Left colon (tissue), 2 donors: ENCODE data around the gene LRBA. TPM values are rescaled to one million over a fixed set of nuclear protein-coding genes. Genes with fewer than 3 reads are reported as not detected.

Source experiments
- ATAC-seq: fragments of 200-7000 bp; cut with Tn5 transposase; one replicate; pipeline ENCODE4 v1.9.1; 2020; ENCODE audit warnings: mild to moderate bottlenecking, moderate library complexity
- DNase-seq, 2 donors: peaks; one replicate each; pipeline ENCODE4 v3.0.0-alpha.2; 2020
- intact Hi-C, 2 donors: fragments of 100-400 bp; cut with DNase I in 1 of 2; cut with micrococcal nuclease in 1 of 2; formaldehyde crosslinking; loops; one replicate each; pipeline versions ENCODE4 v1.11.2 to v1.14.0; 2022; cut with DNase I, micrococcal nuclease
- total RNA-seq, 2 donors: library from RNA; stranded (reverse); fragmentation: NEBNext Ultra II Directional; extraction: Animal tissue kit (Norgen Biotek cat#: 25700); gene quantifications; one replicate each; pipeline ENCODE4 v1.2.1, GENCODE V29; 2021
- donor health status: DM: no; HTN: no; CAD: no.
- donor health status: DM: yes; HTN: yes; CAD: no.

LRBA gene
- total RNA-seq, 2 donors from 2014 or later, result 65.7 to 80.0 TPM

- DNase-seq, result no peak
- ATAC-seq, result no peak
- intact Hi-C loops, result no loop called here
Measured at GRCh38 chr4:150911326-150911725, 103.8 kb downstream of the LRBA start.

DNA sequence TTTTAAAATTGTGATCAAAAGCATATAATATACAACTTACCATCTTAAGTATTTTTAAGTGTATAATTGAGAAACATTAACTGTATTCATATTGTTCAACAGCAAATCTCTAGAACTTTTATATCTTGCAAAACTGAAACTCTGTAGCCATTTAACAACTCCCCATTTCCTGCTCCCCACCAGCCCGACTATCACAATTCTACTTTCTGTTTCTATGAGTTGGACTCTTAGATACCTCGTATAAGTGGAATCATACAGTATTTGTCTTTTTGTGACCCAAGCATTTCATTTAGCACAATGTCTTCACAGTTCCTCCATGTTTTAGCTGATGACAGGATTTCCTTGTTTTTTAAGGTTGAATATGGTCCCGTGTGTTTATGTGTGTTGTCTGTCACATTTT is 106.0 kb downstream of the LRBA start:
- ATAC-seq, result no peak
- no peak for DNase-seq
- intact Hi-C loops, result no loop called here

DNA sequence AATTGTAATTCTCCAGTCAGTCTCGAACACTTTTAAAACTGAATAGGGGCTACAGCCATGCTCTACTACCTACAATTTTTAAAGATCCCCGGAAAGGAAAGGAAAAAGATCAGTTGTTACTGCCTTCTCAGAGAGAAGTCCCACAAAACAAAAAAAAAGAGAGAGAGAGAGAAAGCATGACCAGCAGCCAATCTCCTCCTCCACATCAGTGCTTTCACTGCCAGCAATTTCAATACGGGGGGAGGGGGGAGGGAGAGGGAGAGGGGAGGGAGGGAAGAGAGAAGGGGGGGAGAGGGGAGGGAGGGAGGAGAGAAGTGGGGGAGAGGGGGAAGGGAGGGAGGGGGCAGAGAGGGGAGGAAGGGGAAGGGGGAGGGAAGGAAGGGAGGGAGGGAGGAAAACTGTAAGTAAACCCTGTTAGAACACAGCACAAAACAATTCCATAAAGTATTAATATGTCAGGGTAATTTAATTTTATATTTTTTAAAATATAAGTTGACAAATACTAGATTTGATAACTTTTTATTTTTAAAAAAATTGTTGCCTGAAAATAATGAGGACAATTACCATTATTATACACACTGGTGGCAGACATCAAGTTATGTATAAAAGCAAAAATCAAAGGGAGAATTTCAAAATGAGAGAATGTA is 108.0 kb downstream of the LRBA start:
- ATAC-seq, result no peak
- intact Hi-C loops, result no loop called here
- DNase-seq, result no peak

DNA sequence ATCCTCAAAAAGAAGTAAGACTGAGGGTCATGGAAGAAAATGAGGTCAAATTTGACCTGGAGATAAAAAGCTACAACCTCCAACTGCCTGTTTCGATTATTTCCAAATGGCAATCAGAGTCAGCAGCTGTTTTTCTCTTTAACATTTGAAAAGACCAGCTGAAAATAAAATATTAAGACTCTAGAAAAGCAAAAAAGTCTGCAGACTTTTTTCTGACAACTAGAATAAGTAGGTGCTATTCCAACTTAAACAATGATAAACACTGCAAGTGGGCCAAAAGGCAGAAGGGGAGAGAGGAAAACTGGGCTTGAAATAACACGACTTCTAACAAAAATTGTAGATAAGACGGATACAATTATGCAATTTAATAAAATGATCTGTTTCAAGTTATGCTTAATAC is 110.4 kb downstream of the LRBA start:
- DNase-seq (no peak), ATAC-seq (no peak)
- intact Hi-C loops, result no loop called here

- ATAC-seq, result no peak
- intact Hi-C loops, result no loop called here
- no peak for DNase-seq
Measured at GRCh38 chr4:150903603-150904002, 111.5 kb downstream of the LRBA start.

DNA sequence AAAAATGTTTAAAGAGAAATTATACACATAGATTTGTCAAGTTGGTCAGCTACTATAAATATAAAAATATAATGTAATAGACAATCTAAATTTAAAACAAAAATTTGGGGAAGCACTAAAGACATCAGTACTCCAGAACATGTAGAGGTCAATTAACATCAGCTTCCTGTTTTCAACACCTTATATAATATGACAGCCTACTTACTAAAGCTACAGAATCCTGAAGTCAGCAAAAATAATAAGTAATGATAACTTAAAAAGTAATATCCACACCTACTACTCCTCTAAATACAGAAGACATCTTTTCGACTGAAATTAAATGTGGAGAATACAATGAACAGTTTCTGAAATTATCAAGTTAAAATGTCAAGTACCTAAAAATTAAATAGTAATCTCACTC is 118.6 kb downstream of the LRBA start:
- no peak for DNase-seq
- no peak for ATAC-seq
- intact Hi-C loops, result no loop called here

GRCh38 chr4:150890246-150890645 is 124.8 kb downstream of the LRBA start:
- ATAC-seq (peak; percentile 45), DNase-seq (no peak)
- intact Hi-C loops, result no loop called here

DNA sequence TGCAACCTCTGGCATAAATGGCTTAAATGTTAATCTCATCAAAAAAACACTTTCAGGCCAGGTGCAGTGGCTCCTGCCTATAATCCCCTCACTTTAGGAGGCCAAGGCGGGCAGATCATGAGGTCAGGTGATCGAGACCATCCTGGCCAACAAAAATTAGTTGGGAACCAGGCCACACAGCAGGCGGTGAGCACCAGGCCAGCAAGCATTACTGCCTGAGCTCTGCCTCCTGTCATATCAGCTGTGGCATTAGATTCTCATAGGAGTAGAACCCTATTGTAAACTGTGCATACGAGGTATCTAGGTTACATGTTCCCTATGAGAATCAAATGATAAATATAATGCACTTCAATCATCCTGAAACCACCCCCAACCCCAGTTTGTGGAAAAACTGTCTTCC is 125.8 kb downstream of the LRBA start:
- no peak for DNase-seq
- intact Hi-C loops, result no loop called here
- ATAC-seq, result no peak

- DNase-seq (no peak), ATAC-seq (no peak)
- intact Hi-C loops, result no loop called here
Measured at GRCh38 chr4:150888625-150889024, 126.5 kb downstream of the LRBA start.

DNA sequence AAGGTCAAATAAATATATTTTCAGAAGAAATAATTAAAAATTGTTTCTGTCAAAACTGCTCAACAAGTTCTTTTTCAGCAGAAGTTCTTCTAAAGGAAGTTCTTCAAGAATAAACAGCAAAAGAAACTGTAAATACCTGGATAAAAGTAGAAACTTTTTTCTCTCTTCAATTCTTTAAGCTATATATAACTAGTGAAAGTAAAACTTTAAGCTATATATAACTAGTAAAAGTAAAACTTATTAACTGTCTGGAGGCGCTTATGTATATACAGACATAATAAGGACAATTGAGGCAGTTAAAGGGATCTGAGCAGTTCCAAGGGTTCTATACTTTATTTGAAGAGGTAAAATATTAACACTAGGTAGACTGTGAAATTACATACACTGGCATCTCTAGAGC is 126.9 kb downstream of the LRBA start:
- intact Hi-C loops, result no loop called here
- no peak for DNase-seq

GRCh38 chr4:150886597-150886996 is 128.5 kb downstream of the LRBA start:
- intact Hi-C loops, result no loop called here
- ATAC-seq (no peak), DNase-seq (no peak)

More for the DNA sequence above, 126.9 kb downstream of the LRBA start:
- ATAC-seq, result peak; percentile 15

- ATAC-seq (no peak), DNase-seq (no peak)
- intact Hi-C loops, result no loop called here
Measured at GRCh38 chr4:150884625-150885024, 130.5 kb downstream of the LRBA start.

DNA sequence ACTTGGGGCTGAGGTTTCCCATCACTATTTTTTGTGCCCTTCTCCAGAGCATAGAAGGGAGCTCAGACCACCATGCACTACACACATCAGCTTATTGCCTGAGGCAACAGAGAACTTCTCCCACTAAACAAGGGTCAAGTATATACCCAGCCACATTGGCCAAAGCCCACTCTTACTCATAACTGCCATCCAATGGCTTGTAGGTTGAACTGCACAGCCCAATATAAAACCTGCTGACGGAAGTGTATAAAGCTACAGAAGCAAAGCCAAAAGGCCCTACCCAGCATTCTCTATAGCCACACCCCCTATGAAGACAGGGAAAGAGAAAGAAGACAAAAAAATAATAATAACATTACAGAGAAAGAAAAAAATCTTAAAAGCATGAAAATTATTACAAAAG is 139.7 kb downstream of the LRBA start:
- intact Hi-C loops, result loop anchor here in 1 of 2 donors (10.0 kb wide), 1 partner anchor 151 kb away; no protein-coding TSS in a partner anchor
- DNase-seq, result no peak

GRCh38 chr4:150874338-150875226 is 140.5 kb downstream of the LRBA start:
- intact Hi-C loops, result loop anchor here in 1 of 2 donors (10.0 kb wide), 1 partner anchor 150 kb away; no protein-coding TSS in a partner anchor
- no peak for ATAC-seq
- no peak for DNase-seq

More for the DNA sequence above, 139.7 kb downstream of the LRBA start:
- no peak for ATAC-seq

DNA sequence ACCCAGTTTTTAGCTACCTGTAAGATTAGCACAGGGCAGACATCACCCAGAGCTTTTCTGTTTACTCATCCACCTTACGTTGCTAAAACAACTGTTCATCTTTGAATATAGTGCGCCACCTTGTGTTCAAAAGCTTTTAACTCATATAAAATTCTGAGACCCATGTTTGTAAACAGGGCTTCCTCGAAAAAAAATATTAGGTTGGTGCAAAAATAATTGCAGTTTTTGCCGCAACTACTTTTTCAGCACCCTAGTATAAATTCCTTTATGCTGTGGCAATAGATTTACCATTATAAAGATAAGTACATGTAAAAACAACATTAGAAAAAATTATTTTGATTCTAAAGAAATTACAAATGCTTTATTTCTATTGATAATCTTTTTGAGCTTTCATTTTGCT is 147.9 kb downstream of the LRBA start:
- DNase-seq (no peak), ATAC-seq (peak; percentile 91)

GRCh38 chr4:150863456-150863855 is 151.6 kb downstream of the LRBA start:
- DNase-seq (no peak), ATAC-seq (no peak)
- intact Hi-C loops, result no loop called here

More for the DNA sequence above, 147.9 kb downstream of the LRBA start:
- intact Hi-C loops, result loop anchor here in 1 of 2 donors (5.0 kb wide), 3 partner anchors 570 to 885 kb away; no protein-coding TSS in a partner anchor

- intact Hi-C loops, result no loop called here
- DNase-seq, result no peak
- ATAC-seq, result no peak
Measured at GRCh38 chr4:150862829-150863228, 152.3 kb downstream of the LRBA start.

- DNase-seq, result no peak
- intact Hi-C loops, result no loop called here
- ATAC-seq, result peak; percentile 82
Measured at GRCh38 chr4:150859453-150859852, 155.6 kb downstream of the LRBA start.

GRCh38 chr4:150855981-150856510 is 159.0 kb downstream of the LRBA start:
- DNase-seq (no peak), ATAC-seq (no peak)
- intact Hi-C loops, result no loop called here

DNA sequence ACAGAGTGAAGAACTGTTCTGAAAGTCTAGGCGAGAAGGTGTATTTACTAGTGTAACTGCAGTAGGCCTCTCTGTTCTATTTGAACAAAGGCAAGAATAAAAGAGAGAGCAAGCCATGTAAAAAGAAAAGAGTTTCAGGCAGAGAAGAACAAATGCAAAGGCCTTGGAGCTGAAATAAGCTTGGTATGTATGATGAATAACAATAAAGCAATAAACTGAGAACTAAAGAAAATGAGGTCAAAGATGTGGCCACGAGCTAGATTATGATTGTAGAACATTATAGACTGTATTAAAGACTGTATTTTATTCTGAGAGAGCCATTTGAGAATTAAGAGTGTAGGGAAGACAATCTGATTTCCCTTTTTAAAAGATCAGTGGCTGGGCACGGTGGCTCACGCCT is 160.5 kb downstream of the LRBA start:
- intact Hi-C loops, result no loop called here
- DNase-seq, result no peak
- ATAC-seq, result peak; percentile 87
